Esophagus muscularis mucosa (tissue), 4 donors: ENCODE data around the gene PLEKHG4B. TPM values are rescaled to one million over a fixed set of nuclear protein-coding genes. Genes with fewer than 3 reads are reported as not detected.

Experiments
- DNase-seq: peaks from one replicate; pipeline ENCODE4 v3.0.0-alpha.2; 2017; ENCODE audit errors: extremely low spot score
- H3K27ac ChIP-seq, 4 donors: fragments of 200-600 bp; sonication (generic); replicated peaks in 1 of 4; 1 replicate in 3 of 4; 2 replicates in 1 of 4; pipeline ENCODE4 v1.5.1; 2016 to 2019; ENCODE audit warnings: mild to moderate bottlenecking in 1 of 4
- H3K27me3 ChIP-seq, 4 donors: fragments of 200-600 bp; sonication (generic); one replicate each; pipeline versions ENCODE4 v1.5.1 to v1.6.0; 2016 to 2019
- H3K36me3 ChIP-seq, 4 donors: fragments of 200-600 bp; sonication (generic); one replicate each; pipeline ENCODE4 v1.5.1; 2016 to 2019
- H3K4me1 ChIP-seq, 4 donors: fragments of 200-600 bp; sonication (generic); one replicate each; pipeline ENCODE4 v1.5.1; 2016 to 2019
- H3K4me3 ChIP-seq, 4 donors: fragments of 200-600 bp; sonication (generic); 1 replicate in 2 of 4; 2 replicates in 2 of 4; pipeline ENCODE4 v1.5.1; 2016 to 2019; ENCODE audit warnings: mild to moderate bottlenecking in 4 of 4, moderate library complexity in 1 of 4
- H3K9me3 ChIP-seq, 4 donors: fragments of 200-600 bp; sonication (generic); 1 replicate in 3 of 4; 2 replicates in 1 of 4; pipeline ENCODE4 v1.5.1; 2016 to 2019
- CTCF ChIP-seq, 3 experiments: fragments of 200-600 bp in 2 of 3; fragments of 450-650 bp in 1 of 3; sonication (generic) in 2 of 3; IDR thresholded peaks; one replicate each; pipeline ENCODE4 v1.5.1; 2017 to 2019; ENCODE audit warnings: antibody characterized with exemption in 3 of 3, mild to moderate bottlenecking in 2 of 3, moderate library complexity in 1 of 3
- EP300 ChIP-seq: sonication (generic); formaldehyde crosslinking; IDR thresholded peaks from one replicate; pipeline ENCODE4 v1.6.1; 2017; ENCODE audit warnings: antibody characterized with exemption
- POLR2A ChIP-seq: fragments of 450-650 bp; IDR thresholded peaks from one replicate; pipeline ENCODE4 v1.6.1; 2017; ENCODE audit warnings: antibody characterized with exemption, moderate library complexity, mild to moderate bottlenecking, low read depth
- POLR2AphosphoS5 ChIP-seq, 2 donors: sonication (generic); formaldehyde crosslinking; IDR thresholded peaks; one replicate each; pipeline ENCODE4 v1.6.1; 2017; ENCODE audit warnings: antibody characterized with exemption in 2 of 2
- WGBS: methylation state at CpG from one replicate; pipeline ENCODE4 v1.1.5; 2018; 5-methylcytosine and 5-hydroxymethylcytosine counted together
- intact Hi-C: fragments of 100-400 bp; cut with DNase I; formaldehyde crosslinking; loops from one replicate; pipeline ENCODE4 v1.15.1; 2023
- total RNA-seq, 4 donors: library from RNA; depleted of rRNA; stranded (reverse); fragments of >200 nt; gene quantifications; one replicate each; pipeline versions ENCODE4 v1.1.0 to v1.2.1, GENCODE V29; 2016

The PLEKHG4B gene
- total RNA-seq, 4 donors from 2014 or later: under 0.01 to 0.46 TPM; not detected in 2

GRCh38 chr5:141211-141610 lies 49.2 kb downstream of the PLEKHG4B start:
- peak; percentile 74 for DNase-seq
- TF ChIP-seq CTCF (IDR thresholded peaks at IDR 0.05) (no peak), POLR2A (no peak), EP300 (no peak), POLR2AphosphoS5 (IDR thresholded peaks at IDR 0.05) (no peak)
- no peak overlapping the region for H3K27ac ChIP-seq
- intact Hi-C loops: no loop called here
- 89% methylated on average over 13 of the region's 13 CpGs for WGBS
- H3K27me3 ChIP-seq: peaks cover 0 to 40% (median 0%) of the 10 kb centered on the region in 4 donors
- no peak overlapping the region for H3K4me3 ChIP-seq
- no peaks in the 10 kb centered on the region for H3K4me1 ChIP-seq
- H3K9me3 ChIP-seq: no peaks in the 10 kb centered on the region
- no peaks in the 10 kb centered on the region for H3K36me3 ChIP-seq

- intact Hi-C loops: no loop called here
- H3K36me3 ChIP-seq: no peaks in the 10 kb centered on the region
- DNase-seq: peak; percentile 68
- WGBS: 95% methylated on average over 8 of the region's 12 CpGs
- TF ChIP-seq POLR2A (no peak), CTCF (IDR thresholded peaks at IDR 0.05) (no peak), EP300 (no peak), POLR2AphosphoS5 (IDR thresholded peaks at IDR 0.05) (no peak)
- no peak overlapping the region for H3K27ac ChIP-seq
- peaks cover 0 to 40% (median 0%) of the 10 kb centered on the region in 4 donors for H3K27me3 ChIP-seq
- no peaks in the 10 kb centered on the region for H3K4me1 ChIP-seq
- no peak overlapping the region for H3K4me3 ChIP-seq
- H3K9me3 ChIP-seq: peaks cover 0 to 5% (median 3%) of the 10 kb centered on the region in 4 donors
Measured at GRCh38 chr5:141761-142160, 49.8 kb downstream of the PLEKHG4B start.

GRCh38 chr5:142246-142810 lies 50.4 kb downstream of the PLEKHG4B start:
- peak; percentile 88 for DNase-seq
- TF ChIP-seq EP300 (no peak), CTCF (IDR thresholded peaks at IDR 0.05) (no peak), POLR2A (no peak), POLR2AphosphoS5 (IDR thresholded peaks at IDR 0.05) (no peak)
- no peak overlapping the region for H3K4me3 ChIP-seq
- no peak overlapping the region for H3K27ac ChIP-seq
- H3K27me3 ChIP-seq: peaks cover 0 to 40% (median 0%) of the 10 kb centered on the region in 4 donors
- intact Hi-C loops: no loop called here
- 94% methylated on average over 18 of the region's 18 CpGs for WGBS
- H3K4me1 ChIP-seq: no peaks in the 10 kb centered on the region
- H3K9me3 ChIP-seq: peaks cover 0 to 11% (median 9%) of the 10 kb centered on the region in 4 donors
- no peaks in the 10 kb centered on the region for H3K36me3 ChIP-seq

GRCh38 chr5:143041-143440 lies 51.1 kb downstream of the PLEKHG4B start:
- H3K27me3 ChIP-seq: peaks cover 0 to 35% (median 0%) of the 10 kb centered on the region in 4 donors
- 79% methylated on average over 4 of the region's 17 CpGs for WGBS
- DNase-seq: peak; percentile 83
- TF ChIP-seq POLR2A: no peak
- no peak for TF ChIP-seq POLR2AphosphoS5 (IDR thresholded peaks at IDR 0.05)
- no peak for TF ChIP-seq CTCF (IDR thresholded peaks at IDR 0.05)
- TF ChIP-seq EP300: no peak
- no peak overlapping the region for H3K27ac ChIP-seq
- H3K4me1 ChIP-seq: no peaks in the 10 kb centered on the region
- H3K36me3 ChIP-seq: no peaks in the 10 kb centered on the region
- H3K4me3 ChIP-seq: no peak overlapping the region
- intact Hi-C loops: no loop called here
- peaks cover 0 to 18% (median 16%) of the 10 kb centered on the region in 4 donors for H3K9me3 ChIP-seq

- no peaks in the 10 kb centered on the region for H3K4me1 ChIP-seq
- 100% methylated on average over 3 of the region's 8 CpGs for WGBS
- no peaks in the 10 kb centered on the region for H3K36me3 ChIP-seq
- intact Hi-C loops: no loop called here
- no peak for TF ChIP-seq POLR2AphosphoS5 (IDR thresholded peaks at IDR 0.05)
- TF ChIP-seq EP300: no peak
- no peak for TF ChIP-seq CTCF (IDR thresholded peaks at IDR 0.05)
- TF ChIP-seq POLR2A: no peak
- peaks cover 0 to 22% (median 19%) of the 10 kb centered on the region in 4 donors for H3K9me3 ChIP-seq
- peak; percentile 86 for DNase-seq
- H3K27me3 ChIP-seq: peaks cover 0 to 28% (median 0%) of the 10 kb centered on the region in 4 donors
- no peak overlapping the region for H3K27ac ChIP-seq
- H3K4me3 ChIP-seq: no peak overlapping the region
Measured at GRCh38 chr5:144941-145340, 53.0 kb downstream of the PLEKHG4B start.
